Astrocyte (in vitro differentiated cells and primary cell): ENCODE results near the gene GOPC.

ENCODE experiments used
- CTCF ChIP-seq: IDR thresholded peaks from 2 replicates; pipeline ENCODE4 v1.5.1; 2011; ENCODE audit warnings: low read depth, mild to moderate bottlenecking, inconsistent platforms, low read length, moderate library complexity; ENCODE audit not compliant: insufficient read depth
- EZH2 ChIP-seq: IDR thresholded peaks from 2 replicates; pipeline ENCODE4 v1.6.1; 2012; ENCODE audit warnings: mild to moderate bottlenecking, low read length, inconsistent platforms; ENCODE audit not compliant: insufficient read depth

- TF ChIP-seq CTCF = no peak
- no peak for TF ChIP-seq EZH2
Observed at GRCh38 chr6:117514655-117515054, 87.7 kb downstream of the GOPC start.
